Measurements from ENCODE around the gene GLI3.

- no peak for TF ChIP-seq CTCF (IDR thresholded peaks at IDR 0.05; ENCODE audit: borderline replicate concordance, extremely low read depth, low read length, poor library complexity, severe bottlenecking)
- TF ChIP-seq EZH2 (IDR thresholded peaks at IDR 0.05; ENCODE audit: borderline replicate concordance, low read depth, low read length, severe bottlenecking): no peak
These were observed 69.3 kb downstream of the GLI3 start for GRCh38 chr7:42167631-42168236.

All from DND-41 (cell line).